Activated T-cell treated with anti-CD3 and anti-CD28 coated beads for 1 hour (primary cell): ENCODE data around the gene ZNF638.
A peak's percentile ranks its signal among the peaks of the same experiment; 100 is the strongest.
"Not testable (repeated sequence)": the region's sequence is repeated elsewhere in the genome, so short reads cannot be mapped to it uniquely, and the experiment has no call there.

ENCODE experiments used
- DNase-seq: peaks from one replicate; pipeline ENCODE4 v3.0.0-alpha.2; 2020; ENCODE audit warnings: low read depth

Gene ZNF638

DNA sequence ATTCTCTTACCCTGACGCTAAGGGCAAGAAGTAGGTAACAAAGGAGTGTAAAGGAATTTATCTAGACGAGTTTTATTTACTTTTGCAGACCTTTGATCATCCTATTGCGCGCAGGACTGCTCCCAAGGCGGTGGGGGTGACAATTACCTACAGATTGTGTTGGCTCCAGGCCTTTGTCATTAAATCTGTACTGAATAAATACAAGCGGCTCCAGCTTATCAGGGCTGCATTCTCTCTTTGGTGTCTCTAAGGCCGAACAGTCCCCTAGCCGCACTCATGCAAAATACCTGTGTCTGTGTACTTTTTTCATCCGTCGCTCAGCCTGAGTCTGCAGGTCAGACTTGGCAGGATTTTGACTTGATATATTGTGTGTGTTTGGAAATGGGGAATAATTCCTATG lies 63.9 kb downstream of the ZNF638 start:
- no peak for DNase-seq

DNA sequence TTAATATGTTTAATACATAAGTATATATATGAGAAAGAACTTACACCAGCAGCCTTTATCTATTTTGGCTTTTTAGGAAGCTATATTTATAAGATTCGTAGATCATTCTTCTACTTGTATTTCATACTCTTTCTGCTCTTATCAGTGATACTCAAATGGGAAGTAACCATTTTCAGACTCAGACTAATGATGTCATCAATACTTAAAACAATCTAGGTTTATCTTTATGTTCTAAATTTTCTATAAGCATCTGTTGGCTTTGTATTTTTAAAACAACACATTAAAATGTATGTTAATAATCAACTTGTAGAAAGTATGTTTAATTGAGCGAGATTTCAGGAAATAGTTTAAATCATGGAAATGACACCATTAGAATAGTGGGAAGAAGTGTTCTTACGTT lies 70.8 kb downstream of the ZNF638 start:
- no peak for DNase-seq

DNA sequence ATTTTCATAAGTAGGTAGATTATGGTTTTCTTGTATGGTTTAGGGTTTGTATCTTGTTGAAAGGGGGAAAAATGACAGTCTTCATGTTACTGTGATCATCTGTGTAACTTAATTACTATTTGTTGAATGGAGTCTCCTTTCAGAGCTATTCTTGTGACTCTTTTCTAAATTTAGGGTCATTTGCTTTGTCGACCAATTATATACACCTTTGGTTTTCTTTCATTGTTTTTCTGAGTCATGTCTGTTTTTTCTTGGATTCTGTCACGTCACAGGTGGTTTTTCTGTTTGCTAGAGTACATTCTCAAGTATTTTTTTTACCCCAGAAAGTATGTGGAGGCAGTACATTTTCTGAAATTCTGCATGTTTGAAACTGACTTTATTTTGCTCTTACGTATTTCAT lies 78.0 kb downstream of the ZNF638 start:
- no peak for DNase-seq

DNA sequence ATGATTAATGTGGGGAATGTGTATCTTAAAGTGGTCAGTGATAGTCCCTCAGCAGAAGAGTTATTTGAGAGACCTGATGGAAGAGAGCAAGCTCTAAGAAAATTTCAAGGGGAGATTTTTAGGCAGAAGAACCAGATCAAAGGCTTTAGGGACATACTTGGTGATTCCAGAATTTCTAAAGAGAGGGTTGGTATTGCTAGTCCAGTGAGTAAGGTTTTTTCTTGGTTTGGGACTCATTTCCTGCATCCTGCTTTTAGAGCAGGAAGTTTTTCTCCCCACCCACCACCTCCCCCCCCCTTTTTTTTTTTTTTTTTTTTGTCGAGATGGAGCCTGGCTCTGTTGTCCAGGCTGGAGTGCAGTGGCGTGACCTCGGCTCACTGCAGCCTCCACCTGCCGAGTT lies 79.1 kb downstream of the ZNF638 start:
- no peak for DNase-seq

DNA sequence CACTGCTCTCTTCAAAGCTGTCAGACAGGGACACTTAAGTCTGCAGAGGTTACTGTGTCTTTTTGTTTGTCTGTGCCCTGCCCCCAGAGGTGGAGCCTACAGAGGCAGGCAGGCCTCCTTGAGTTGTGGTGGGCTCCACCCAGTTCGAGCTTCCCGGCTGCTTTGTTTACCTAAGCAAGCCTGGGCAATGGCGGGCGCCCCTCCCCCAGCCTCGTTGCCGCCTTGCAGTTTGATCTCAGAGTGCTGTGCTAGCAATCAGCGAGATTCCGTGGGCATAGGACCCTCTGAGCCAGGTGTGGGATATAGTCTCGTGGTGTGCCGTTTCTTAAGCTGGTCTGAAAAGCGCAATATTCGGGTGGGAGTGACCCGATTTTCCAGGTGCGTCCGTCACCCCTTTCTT lies 85.3 kb downstream of the ZNF638 start:
- DNase-seq = peak; percentile 12

DNA sequence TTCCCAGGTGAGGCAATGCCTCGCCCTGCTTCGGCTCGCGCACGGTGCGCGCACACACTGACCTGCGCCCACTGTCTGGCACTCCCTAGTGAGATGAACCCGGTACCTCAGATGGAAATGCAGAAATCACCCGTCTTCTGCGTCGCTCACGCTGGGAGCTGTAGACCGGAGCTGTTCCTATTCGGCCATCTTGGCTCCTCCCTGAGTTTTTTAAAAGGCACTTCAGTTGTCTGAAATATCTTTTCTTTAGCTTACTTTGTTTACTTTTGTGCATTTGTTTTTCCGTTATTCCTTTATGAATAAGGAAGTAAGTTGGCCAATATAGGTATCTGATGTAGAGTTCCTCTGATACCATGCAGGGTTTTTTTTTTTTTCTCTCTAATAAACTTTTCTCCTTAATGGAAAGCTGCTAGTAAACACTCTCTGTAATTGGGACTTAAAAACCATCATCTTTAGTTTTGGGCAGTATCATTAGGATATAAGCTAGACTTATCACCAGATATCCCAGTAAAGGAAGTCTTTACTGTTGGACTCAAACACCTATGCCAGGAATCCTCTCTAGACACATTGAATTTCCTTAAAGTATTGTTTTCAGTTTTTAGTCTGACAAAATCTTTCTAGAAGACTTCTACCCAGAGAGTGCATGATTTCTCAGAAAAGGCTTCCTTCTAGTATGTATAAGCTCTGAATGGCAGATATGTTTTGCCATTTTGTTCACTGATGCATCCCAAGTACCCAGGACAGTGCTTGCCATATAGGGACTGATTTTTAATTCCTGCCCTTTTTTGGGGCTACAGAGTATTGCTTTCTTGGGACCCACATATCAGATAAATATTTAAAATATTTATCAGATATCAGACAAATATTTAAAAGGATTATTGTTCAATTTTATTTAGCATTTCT lies 86.0 kb downstream of the ZNF638 start:
- DNase-seq = no peak

DNA sequence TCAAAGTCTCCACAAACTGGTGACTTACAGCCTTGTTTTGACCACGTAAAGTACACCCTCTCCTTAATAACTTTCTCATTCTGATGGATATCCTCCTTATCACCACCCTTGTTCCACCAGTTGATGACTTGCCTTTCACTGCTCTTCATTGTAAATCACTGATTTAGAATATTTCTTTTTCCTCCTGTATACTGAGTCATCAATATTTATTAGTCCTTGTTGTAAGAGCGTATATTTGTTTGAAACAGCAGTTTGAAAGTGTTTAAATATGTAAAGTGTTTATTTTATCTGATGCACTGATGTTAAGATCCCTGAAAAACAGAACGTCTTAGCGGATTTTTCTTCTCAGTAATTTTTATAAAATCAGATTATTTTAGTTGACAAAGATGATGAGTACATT lies 87.6 kb downstream of the ZNF638 start:
- no peak for DNase-seq

DNA sequence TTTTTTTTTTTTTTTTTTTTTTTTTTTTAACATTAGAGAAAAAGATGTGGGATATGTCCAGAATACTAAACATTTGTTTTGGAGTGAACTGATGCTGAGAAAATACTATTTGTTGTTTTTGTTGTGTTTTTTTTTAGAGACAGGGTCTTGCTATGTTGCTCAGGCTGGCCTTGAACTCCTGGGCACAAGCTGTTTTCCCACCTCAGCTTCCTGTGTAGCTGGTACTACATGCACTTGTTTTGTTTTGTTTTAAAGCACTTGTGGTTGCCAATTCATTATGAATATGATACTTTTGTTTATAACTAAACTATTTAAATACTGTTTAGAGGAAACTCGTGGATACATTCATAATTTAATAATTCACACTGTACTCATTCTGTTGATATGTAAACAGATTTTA lies 88.4 kb downstream of the ZNF638 start:
- no peak for DNase-seq

DNA sequence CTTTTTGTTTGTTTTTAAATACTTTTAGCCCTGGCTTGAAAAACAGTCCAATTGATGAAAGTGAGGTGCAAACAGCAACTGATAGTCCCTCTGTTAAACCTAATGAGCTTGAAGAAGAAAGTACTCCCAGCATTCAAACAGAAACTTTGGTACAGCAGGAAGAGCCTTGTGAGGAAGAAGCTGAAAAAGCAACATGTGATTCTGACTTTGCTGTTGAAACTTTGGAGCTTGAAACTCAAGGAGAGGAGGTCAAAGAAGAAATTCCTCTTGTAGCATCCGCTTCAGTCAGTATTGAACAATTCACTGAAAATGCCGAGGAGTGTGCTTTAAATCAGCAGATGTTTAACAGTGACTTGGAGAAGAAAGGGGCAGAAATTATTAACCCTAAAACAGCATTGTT lies 91.2 kb downstream of the ZNF638 start:
- DNase-seq = no peak

DNA sequence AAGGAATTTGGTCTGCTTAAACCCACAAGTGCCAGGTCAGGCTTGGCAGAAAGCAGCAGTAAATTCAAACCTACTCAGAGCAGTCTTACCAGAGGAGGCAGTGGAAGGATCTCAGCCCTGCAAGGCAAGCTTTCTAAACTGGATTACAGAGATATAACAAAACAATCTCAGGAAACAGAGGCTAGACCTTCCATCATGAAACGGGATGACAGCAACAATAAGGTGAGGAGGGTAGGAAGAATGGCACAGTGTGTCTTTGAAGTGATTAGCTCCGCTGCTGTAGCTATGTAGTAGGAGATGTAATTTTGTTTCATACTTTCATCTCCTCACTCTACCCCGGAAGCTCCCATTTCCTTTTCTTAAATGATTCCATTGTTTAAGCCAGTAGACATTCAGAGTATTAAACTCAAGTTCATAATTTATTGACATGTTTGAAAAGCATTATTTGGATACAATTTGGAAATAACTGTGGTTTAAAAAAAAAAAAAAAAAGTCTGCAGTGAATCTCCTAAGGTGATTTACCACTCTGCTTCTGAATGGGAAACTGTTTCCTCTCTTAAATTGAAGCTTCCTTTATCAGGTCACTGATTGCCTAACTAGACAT lies 92.3 kb downstream of the ZNF638 start:
- DNase-seq = no peak

DNA sequence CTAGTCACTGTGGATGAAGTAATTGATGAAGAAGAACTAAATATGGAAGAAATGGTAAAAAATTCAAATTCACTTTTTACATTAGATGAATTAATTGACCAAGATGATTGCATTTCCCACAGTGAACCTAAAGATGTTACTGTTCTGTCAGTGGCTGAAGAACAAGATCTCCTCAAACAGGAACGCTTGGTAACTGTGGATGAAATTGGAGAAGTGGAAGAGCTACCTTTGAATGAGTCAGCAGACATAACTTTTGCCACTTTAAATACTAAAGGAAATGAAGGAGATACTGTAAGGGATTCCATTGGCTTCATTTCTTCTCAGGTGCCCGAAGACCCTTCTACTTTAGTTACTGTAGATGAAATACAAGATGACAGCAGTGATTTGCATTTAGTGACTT lies 95.1 kb downstream of the ZNF638 start:
- DNase-seq = no peak

DNA sequence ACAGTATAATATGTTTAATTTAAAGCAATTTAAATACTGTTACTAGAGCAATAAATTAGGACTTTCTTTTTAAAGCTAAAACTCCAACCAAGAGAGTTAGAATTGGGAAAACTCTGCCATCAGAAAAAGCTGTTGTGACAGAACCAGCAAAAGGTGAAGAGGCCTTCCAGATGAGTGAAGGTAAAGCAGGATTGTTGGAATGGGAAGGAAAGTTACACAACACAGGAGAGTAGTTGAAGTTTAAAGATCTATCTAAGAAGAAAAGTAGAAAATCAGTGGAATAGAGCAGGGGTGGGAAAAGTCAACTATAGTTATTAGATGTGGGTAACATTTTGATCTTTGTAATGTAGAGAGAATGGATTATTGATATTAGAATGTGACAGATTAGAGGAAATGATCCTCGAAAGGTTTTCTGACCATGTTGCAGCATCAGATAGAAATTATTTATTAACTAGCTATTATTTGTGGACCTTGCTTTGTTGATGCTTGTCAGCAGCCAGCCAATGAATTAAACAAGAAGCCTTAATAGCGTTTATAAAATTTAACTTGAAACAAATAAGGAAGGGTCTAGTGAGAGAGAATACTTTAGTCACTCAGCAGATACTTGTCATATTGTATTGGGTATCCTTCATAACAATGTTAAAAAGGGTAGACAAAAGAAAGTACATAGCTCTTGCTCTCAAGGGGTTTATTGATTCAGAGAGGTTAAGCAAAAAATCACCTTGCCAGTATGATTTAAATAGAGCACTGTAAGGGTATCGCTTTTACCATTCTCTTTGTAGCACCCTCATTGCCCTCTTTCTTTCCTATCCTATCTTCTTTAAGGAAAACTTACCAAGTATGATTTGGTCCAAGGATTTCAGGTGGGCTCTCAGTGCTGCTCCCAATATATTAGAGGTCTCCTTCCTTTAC lies 97.1 kb downstream of the ZNF638 start:
- no peak for DNase-seq

DNA sequence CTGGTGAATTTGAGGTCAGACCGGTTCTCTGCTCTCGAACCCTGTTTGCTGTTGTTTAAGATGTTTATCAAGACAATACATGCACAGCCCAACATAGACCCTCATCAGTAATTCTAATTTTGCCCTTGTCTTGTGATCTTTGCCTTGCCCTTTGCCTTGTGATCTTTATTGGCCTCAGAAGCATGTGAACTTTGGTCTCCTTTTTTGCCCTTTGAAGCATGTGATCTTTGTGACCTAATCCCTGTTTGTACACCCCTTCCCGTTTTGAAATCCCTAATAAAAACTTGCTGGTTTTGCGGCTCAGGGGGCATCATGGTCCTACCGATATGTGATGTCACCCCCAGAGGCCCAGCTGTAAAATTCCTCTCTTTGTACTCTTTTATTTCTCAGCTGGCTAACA lies 113.6 kb downstream of the ZNF638 start:
- not testable (repeated sequence) for DNase-seq

DNA sequence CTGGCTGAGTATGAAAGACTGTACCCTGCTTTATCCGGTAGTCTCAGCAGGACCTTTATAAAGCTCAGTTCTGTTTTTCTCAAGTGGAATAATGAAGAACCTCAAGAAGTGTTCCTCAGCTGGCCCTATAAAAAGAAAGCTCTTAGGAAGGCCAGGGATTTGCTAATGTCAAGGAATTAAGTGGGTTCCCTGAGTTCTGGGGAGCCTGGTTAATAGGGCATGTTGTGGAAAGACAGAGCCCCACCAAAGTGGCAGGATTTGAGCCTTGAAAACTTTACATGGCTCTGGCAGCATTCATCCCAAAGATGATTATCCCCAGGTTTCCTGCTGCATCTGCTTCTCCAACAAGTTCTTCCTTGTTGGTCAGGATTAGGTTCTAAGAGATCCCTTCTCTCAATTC lies 114.9 kb downstream of the ZNF638 start:
- DNase-seq = no peak

DNA sequence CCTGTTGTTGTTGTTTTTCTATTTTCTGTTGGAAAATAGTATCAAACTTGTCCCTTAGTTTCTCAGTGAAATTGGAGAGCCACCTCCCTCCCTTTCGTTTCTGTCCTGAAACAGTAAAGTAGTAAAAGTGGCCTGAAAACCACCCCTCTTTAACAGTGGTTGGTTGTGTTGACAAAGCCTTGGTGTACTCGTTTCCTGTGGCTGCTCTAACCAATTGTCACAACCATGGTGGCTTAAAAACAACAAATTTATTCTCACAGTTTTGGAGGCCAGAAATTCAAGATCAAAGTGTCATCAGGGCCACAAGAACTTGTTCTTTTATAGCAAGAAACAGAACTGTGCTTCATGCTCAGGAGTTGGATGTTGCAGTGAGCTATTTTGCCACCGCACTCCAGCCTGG lies 117.8 kb downstream of the ZNF638 start:
- DNase-seq = no peak

DNA sequence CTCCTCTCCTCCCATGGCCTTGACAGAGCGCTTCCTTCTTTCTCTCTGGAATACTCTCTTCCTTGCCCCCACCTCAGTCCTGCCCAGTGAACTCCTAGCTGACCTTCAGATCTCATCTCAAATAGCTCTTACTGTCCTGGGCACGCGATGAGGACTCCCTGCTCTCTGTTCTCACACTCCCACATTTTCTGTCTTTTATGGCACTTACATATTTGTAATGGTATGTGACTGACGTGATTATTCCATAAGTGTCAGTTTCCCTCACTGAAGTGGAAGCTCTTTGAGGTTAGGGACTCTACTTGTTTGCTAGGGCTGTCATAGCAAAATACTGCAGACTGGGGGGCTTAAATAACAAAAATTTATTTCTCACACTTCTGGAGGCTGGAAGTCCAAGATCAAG lies 120.1 kb downstream of the ZNF638 start:
- DNase-seq = no peak

DNA sequence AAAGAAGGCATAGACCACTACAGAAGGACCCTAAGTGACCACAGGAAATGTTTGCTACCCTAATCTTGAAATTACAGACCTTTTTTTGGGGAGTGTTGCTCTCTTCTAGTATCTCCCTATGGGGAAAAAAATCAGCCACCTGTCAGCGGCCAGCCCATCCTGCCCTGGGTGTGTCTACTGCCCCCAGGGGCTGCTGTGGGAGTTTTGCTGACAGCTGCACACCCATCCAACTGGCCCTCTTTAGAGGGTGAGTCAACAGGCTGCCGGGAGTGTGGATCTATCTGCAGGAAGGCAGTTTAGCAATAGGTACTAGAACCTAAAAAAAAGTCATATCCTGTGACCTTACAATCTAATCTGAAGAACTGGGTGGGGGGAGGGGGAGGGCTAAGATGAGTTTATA lies 121.0 kb downstream of the ZNF638 start:
- DNase-seq = no peak

DNA sequence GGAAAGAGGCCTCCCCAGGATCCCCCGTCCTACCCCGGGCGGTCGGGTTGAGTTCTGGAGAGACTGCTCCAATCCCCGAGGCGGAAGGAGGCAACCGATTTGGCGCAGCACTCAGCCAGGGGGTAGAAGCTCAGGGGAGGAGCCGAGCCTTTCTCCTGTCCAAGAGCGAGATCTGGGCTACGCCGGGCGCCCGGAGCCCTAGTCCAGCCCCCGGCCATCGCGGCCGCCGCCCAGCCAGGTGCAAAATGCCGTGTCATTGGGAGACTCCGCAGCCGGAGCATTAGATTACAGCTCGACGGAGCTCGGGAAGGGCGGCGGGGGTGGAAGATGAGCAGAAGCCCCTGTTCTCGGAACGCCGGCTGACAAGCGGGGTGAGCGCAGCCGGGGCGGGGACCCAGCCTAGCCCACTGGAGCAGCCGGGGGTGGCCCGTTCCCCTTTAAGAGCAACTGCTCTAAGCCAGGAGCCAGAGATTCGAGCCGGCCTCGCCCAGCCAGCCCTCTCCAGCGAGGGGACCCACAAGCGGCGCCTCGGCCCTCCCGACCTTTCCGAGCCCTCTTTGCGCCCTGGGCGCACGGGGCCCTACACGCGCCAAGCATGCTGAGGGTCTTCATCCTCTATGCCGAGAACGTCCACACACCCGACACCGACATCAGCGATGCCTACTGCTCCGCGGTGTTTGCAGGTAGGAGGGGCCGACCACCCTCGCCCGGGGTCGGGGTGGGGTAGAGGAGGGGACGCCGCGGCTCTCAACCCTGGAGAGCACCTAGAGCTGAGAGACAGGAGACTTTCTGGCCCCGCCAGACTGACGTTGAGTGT lies 122.0 kb downstream of the ZNF638 start, which contains the start of gene DYSF:
Gene DYSF (plus strand): TSS at position 158 of the 817 bp plus-strand sequence.
- DNase-seq = no peak

DNA sequence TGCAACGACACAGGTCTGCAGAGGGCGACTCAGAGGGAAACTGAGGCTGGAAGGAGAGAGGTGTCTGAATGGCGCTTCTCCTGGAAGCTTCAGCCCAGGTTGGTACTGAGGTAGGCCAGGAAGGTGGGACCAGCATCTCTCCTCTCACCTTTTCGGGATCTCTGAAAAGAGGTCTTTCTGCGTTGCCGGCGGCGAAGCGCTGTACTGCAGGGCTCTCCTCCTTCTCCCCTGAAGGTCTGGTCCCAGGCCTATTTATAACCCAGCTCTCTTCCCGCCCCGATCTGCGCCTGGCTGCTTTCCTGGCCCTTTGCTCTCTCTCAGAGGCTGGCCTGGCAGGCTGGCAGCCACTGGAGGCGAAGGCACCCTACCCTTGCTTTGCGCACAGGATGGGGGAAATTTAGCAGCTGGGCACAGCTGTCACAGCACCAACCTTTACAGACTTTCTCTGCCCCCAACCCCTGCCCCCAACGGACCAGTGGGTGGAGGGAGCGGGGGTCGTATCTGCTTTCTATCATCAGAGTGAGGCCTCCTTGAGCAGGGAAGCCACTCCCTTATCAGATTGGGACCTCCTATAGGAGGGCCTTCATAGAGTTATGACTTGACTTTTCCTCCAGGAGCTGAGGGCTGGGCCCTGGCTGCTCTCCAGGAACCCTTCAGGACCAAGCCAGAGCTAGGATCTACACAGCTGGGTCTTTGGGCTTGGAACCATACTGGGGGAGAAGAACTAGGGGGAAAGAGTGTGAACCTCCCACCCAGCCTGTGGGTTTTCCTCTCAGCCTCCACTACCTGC lies 122.8 kb downstream of the ZNF638 start:
- no peak for DNase-seq

DNA sequence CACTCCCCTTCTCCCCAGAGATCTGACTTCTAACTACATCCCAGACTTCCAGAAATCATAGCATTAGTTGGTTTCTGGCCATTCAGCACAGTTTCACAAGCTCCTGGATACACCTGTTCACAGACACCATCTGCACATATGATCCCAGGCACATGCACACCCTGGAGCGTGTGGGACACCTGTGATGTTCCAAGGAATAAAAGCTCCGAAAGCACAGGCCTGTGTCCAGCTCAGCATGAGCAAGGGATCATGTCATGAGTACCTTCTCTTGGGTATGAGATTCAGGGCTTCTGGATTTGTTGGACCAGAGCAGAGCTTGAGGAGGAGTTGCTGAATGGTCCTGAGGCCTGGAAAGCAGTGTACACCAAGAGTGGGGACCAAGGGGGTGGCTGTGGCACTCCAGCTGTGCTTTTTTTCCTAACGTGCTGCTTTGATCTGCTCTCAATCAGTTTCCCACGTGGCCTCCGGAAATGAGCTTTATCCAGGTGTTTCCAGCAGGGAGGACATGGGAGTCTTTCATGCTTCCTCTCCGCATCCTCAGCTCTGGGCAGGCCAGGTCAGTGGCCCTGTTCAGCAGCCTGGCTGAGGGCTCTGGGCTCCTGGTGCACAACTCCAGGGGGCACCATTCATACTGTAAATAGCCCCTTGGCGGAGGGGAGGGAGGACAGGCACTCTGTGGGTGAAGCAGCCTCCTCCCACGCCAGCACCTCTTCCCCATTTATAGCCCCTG lies 123.6 kb downstream of the ZNF638 start:
- DNase-seq = no peak
